Medulla oblongata (tissue), 1 donor: ENCODE data around the gene MIA3.
"Not testable (repeated sequence)": the region's sequence is repeated elsewhere in the genome, so short reads cannot be mapped to it uniquely, and the experiment has no call there.

ENCODE experiments used
- DNase-seq: peaks from one replicate; pipeline ENCODE4 v3.0.0-alpha.2; 2015; ENCODE audit errors: extremely low spot score

The MIA3 gene, protein sequence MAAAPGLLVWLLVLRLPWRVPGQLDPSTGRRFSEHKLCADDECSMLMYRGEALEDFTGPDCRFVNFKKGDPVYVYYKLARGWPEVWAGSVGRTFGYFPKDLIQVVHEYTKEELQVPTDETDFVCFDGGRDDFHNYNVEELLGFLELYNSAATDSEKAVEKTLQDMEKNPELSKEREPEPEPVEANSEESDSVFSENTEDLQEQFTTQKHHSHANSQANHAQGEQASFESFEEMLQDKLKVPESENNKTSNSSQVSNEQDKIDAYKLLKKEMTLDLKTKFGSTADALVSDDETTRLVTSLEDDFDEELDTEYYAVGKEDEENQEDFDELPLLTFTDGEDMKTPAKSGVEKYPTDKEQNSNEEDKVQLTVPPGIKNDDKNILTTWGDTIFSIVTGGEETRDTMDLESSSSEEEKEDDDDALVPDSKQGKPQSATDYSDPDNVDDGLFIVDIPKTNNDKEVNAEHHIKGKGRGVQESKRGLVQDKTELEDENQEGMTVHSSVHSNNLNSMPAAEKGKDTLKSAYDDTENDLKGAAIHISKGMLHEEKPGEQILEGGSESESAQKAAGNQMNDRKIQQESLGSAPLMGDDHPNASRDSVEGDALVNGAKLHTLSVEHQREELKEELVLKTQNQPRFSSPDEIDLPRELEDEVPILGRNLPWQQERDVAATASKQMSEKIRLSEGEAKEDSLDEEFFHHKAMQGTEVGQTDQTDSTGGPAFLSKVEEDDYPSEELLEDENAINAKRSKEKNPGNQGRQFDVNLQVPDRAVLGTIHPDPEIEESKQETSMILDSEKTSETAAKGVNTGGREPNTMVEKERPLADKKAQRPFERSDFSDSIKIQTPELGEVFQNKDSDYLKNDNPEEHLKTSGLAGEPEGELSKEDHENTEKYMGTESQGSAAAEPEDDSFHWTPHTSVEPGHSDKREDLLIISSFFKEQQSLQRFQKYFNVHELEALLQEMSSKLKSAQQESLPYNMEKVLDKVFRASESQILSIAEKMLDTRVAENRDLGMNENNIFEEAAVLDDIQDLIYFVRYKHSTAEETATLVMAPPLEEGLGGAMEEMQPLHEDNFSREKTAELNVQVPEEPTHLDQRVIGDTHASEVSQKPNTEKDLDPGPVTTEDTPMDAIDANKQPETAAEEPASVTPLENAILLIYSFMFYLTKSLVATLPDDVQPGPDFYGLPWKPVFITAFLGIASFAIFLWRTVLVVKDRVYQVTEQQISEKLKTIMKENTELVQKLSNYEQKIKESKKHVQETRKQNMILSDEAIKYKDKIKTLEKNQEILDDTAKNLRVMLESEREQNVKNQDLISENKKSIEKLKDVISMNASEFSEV (N-terminal part only)

DNA sequence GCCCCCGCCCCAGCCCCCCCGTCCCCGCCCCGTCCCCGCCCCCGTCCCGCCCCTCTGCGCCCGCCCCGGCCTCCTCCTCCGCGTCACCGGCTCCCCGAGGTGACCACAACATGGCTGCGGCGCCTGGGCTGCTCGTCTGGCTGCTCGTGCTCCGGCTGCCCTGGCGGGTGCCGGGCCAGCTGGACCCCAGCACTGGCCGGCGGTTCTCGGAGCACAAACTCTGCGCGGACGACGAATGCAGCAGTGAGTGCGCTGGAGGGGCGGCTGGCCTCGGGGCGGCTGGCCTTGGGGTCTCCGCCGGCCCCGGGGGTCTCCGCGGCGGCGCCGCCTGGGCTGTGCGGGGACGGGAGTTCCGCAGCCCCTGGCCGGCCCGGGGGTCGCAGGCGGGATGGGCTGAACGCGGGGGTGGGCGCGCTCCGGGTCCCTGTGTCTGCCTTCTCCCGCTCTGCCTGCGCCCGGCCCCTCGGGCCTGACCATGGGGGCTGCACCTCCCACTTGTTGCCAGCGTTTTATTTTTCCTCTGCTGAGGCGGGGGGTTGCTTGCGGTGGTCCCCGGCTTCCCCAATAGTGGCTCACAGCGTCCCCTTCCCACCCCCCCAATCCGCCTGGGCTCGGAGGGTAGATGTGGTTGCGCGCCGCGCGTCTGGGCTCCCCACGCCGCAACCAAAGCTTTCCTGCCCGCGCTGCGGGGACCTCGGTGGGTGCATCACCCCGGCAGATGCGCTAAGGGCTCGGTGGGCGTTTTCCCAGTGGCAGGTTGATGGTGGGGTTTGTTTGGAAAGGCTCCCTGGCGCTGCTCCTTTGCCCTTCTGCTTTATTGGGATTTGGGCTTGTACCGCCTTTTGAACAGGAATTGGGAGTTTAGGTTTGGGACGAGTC, at the start of gene MIA3:
Gene MIA3 (plus strand): TSS at position 97 of the 879 bp plus-strand sequence. CDS start 14 bp downstream, at position 111.
- peak; percentile 83 for DNase-seq

DNA sequence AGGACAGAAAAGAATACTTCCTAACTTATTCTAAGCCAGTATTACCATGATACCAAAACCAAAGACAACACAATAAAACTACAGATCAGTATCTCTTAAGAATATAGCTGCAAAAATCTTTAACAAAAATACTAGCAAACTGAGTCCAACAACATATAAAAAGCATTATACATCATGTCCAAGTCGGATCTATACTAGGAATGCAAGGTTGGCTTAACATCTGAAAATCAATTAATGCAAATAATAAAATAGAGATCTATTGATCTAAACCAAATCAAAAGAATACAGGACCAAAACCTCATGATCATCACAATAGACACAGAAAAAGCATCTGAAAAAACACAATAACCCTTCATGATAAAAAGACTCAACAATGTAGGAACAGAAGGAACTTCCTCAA, 47.1 kb upstream of the MIA3 start:
- no peak for DNase-seq

DNA sequence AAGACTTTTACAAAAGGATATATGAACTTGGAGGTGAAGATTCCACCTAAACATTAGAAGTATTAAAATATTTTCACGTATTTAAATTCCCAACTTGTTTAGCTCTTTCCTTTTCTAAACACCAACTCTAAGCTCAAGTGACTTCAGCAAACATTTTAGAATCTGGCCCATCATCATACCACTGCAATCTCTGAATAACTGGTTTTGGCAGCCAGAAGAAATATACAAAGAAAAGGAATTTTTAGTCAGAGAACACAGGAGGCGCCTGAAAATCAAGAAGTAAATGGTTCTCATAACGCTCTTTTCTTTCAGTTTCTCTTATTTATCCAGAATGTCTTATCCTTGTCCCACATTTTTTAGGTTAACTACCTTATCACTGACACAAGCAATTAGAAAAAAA, 38.6 kb upstream of the MIA3 start:
- DNase-seq: no peak

GRCh38 chr1:222582099-222582774, 35.7 kb upstream of the MIA3 start:
- DNase-seq: no peak

GRCh38 chr1:222583079-222583478, 34.8 kb upstream of the MIA3 start:
- peak; percentile 25 for DNase-seq

DNA sequence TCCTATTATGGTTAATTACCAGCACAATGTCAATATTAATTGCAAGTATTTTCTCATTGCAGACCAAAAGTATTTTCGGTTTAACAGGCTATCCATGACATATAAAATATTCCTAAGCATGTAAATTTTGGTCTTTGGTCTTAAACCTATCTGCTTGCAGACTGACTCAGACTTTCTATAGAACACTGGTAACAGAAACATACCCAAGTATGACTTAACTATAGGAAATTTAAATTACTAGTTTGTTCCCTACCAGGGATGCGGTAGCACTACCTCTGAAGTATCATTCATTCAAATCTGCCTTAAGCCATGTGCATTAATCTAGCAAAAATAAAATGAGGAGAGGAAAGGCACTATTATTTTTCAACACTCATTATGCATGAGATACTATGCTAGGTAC, 31.1 kb upstream of the MIA3 start:
- DNase-seq: no peak

DNA sequence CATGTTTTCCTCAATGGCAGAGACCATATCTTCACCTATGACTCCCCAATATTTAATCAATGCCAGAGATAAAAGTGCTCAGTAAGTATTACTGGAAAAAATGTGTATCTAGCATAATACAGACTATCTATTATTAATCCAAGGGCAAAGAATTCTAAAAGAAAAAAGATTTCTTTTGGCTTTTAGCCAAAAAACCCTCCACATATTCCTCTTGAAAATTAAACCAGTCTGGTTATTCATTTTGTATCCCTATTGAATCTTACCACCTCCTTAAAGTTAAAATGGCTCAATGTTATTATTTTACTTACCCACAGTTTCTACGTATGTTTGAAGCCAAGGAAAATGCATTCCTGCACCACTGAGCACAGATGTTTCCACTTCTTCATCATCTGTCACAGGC, 29.8 kb upstream of the MIA3 start:
- DNase-seq: no peak

DNA sequence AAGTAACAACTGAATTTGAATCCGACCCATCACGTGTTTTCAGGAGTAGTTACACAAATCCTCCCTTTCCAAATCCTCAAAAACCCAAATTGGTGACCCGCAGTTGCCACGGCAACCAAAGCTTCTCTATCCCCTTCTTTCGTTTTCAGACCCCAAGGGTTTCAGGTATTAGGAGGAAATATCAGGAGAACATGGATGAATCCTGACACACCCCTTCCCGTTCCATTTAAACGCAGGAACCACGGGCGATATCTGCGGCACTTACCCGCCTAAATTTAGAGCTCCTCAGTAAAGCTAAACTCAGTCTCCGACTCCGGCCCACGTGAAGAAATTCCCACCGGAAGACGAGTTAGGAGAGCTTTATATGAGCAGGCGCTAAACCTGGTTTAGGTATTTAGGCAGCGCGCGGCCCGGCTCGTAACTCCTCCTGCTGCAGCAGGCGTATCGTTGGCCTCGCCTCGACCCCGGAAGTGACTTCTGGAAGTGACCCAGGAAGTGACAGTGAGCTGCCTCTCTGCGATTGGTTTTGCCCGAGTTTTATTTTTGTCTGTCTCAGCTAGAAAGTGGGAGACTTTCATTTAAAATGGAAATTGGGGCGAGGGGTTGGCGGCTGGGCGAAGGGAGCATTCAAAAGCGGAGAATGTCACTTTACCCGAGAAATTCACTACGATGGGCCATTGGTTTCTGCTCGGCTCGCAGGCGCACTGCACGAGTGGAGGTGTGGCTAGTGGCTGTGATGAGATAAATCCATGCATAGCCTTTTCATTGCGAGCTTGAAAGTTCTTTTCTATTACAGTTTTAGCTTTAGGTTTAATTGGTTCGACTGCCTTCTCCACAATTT, 28.2 kb upstream of the MIA3 start, which contains the start of gene TAF1A:
Gene TAF1A (minus strand): TSS at position 472 of the 841 bp plus-strand sequence.
- DNase-seq: peak; percentile 93

- DNase-seq: no peak
These were observed 25.7 kb upstream of the MIA3 start for GRCh38 chr1:222592171-222592570.

DNA sequence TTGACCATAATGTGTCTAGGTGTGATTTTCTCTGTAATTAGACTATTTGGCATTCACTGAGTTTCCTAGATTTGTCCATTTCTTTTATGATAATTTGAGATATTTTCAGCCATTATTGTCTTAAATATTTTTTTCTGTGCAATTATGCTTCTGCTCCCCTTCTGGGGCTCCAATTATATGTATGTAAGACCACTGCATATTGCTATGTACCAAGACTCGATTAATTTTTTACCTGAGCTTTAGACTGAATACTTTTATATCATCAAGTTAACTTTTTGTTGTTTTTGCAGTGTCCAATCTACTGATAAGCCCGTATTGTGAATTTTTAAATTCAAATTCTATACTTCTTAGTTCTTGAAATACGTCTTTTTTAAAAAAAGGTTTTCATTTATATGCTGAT, 23.1 kb upstream of the MIA3 start:
- no peak for DNase-seq

DNA sequence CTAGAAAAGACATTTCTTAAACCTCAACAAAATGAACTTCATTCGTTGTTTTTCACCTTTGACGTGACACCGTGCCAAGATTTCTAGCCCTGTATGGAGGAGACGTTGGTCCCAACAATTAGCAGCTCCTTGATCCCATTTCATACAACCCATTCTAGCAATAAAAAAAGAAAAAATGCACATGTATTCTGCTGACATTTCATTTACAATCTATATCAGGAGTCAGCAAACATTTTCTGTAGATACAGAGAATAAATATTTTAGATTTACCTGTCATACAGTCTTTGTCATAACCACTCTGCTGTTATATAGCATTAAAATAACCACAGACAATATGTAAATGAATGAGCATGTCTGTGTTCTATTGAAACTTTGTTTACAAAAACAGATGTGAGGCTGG, 21.2 kb upstream of the MIA3 start:
- DNase-seq: no peak

- DNase-seq: no peak
These were observed 17.6 kb upstream of the MIA3 start for GRCh38 chr1:222600281-222600680.

DNA sequence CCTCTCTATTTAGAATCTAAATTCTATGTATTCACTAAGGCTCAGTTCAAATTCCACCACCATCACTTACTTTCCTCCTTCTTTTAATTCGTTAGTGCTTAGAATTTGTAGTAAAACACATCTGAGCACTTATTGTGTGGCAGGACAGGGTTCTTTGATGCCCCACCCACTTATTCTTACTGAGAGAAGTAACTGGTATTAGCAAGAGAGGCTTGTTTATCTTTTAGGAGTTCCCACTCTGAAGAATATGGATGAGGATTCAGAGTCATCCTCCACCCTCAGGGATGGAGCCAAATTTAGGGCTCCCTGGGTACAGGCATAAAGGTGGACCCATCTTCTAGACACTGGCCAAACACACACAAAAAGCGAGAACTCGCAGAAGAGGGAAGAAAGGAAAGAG, 16.6 kb upstream of the MIA3 start:
- DNase-seq: no peak

DNA sequence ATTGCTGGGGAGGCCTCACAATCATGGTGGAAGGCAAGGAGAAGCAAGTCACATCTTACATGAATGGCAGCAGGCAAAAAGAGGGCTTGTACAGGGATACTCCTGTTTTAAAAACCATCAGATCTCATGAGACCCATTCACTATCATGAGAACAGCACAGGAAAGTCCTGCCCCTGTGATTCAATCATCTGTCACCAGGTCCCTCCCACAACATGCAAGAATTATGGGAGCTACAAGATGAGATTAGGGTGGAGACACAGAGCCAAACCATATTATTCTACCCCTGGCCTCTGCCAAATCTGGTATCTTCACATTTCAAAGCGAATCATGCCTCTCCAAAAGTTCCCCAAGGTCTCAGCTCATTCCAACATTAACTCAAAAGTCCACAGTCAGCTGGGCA, 11.1 kb upstream of the MIA3 start:
- no peak for DNase-seq

- not testable (repeated sequence) for DNase-seq
These were observed 8.8 kb upstream of the MIA3 start for GRCh38 chr1:222609111-222609510.

DNA sequence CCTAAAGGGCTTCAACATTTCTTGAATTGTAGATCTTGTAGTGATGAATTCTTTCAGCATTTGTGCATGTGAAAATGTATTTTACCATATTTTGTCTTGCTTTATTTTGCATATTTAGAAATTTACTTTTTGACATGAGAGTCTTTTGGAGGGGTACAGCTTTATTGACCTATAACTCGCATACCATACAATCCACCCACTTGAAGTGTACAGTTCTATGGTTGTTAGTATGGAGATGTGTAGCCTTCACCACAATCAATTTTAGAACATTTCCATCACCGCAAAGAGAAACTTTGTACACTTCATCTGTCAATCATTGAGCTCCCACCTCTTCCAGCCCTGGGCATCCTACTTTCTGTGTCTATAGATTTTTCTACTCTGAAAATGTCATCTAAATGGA, 7.2 kb upstream of the MIA3 start:
- DNase-seq: no peak

- peak; percentile 11 for DNase-seq
These were observed 4.3 kb upstream of the MIA3 start for GRCh38 chr1:222613627-222614026.

DNA sequence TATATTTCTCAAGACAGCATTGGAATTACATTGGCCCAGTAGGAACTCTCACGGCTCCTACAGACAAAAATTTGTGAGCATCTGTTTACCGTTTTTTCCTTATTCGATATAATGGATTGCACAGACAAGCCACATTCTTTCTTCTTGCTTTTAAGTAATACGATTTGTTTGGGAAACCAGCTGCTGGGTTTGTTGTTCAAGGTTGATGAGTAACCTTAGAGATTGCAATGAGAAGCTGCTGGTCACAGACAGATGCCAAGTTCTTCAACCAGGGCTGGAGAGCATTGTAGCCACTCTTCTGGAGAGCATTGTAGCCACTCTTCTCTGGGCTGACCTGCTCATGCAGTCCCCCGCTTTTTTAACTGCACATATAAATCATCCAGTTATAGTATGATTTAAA, 1.4 kb upstream of the MIA3 start:
- DNase-seq: peak; percentile 6

GRCh38 chr1:222617367-222617951, 438 bp upstream of the MIA3 start:
- peak; percentile 93 for DNase-seq
